ENCODE data around the gene UBXN11. TPM values are rescaled to one million over a fixed set of nuclear protein-coding genes. Genes with fewer than 3 reads are reported as not detected.

Gene UBXN11
- total RNA-seq, 1 donor from 2014 or later, result 36.9 TPM

DNA sequence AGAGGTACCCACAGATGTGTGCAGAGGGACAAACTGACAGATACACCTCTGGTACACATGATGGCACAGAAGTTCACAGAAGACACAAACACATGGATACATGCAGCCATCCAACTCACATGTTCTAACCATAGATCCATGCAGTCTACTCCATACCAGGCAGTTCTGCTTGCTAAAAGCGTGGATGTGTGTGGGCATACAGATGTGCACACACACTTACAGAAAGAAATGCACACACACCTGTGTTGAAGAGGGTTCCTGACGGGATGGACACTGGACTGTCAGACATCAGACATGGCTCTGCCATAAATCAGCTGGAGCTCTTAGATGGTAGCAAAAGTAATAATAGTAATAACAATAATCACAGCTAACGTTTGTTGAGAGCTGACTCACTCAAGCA, 18.1 kb upstream of the UBXN11 start:
- DNase-seq (no peak), ATAC-seq (ENCODE audit: low read depth) (no peak)
- peak overlapping the region; percentile 71 for H3K27ac Mint-ChIP-seq
- TF ChIP-seq, protein P1, sequence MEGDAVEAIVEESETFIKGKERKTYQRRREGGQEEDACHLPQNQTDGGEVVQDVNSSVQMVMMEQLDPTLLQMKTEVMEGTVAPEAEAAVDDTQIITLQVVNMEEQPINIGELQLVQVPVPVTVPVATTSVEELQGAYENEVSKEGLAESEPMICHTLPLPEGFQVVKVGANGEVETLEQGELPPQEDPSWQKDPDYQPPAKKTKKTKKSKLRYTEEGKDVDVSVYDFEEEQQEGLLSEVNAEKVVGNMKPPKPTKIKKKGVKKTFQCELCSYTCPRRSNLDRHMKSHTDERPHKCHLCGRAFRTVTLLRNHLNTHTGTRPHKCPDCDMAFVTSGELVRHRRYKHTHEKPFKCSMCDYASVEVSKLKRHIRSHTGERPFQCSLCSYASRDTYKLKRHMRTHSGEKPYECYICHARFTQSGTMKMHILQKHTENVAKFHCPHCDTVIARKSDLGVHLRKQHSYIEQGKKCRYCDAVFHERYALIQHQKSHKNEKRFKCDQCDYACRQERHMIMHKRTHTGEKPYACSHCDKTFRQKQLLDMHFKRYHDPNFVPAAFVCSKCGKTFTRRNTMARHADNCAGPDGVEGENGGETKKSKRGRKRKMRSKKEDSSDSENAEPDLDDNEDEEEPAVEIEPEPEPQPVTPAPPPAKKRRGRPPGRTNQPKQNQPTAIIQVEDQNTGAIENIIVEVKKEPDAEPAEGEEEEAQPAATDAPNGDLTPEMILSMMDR (IDR thresholded peaks at IDR 0.05), result no peak
- H3K4me3 Mint-ChIP-seq, result no peak overlapping the region
- ChIA-PET POLR2A (interaction anchor here (14.1 kb wide), 1 partner anchor 40 kb away, joined by 1638 read pairs; the partner anchor contains the start of gene SH3BGRL3), CTCF (interaction anchor here (1.0 to 11.7 kb wide), 2 partner anchors 36 to 155 kb away, joined by 4 to 372 read pairs; partner anchors contain the start of gene ZNF593)
- H3K27me3 Mint-ChIP-seq, result no peaks in the 10 kb centered on the region
- intact Hi-C loops (cut with micrococcal nuclease), result loop anchor here (5.0 kb wide), 1 partner anchor 93 kb away; no protein-coding TSS in a partner anchor
- H3K4me1 Mint-ChIP-seq, result peaks cover 41% of the 10 kb centered on the region
- no peaks in the 10 kb centered on the region for H3K9me3 Mint-ChIP-seq
- H3K36me3 Mint-ChIP-seq (ENCODE audit: low read depth), result peaks cover 35% of the 10 kb centered on the region

DNA sequence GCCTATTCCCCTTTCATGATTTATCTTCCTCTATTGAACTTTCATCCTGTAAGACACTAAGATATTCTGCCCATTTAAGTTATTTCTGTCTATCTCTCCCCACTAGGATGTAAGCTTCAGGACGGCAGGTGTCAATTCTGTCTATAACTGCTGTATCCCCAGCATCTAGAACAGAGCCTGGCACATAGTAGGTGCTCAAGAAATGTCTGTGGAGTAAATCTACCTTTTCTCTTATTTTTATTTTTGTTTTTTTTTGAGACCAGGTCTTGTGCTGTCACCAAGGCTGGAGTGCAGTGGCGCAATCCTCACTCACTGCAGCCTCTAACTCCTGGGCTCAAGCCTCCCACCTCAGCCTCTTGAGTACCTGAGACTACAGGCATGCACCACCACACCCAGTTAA, 16.9 kb upstream of the UBXN11 start:
- CTCF ChIA-PET, result interaction anchor here (1.9 to 11.7 kb wide), 5 partner anchors 35 to 428 kb away, joined by 4 to 372 read pairs (median 35); partner anchors contain the start of genes C1orf232, SH3BGRL3 and ZNF593
- ATAC-seq (ENCODE audit: low read depth), result no peak

DNA sequence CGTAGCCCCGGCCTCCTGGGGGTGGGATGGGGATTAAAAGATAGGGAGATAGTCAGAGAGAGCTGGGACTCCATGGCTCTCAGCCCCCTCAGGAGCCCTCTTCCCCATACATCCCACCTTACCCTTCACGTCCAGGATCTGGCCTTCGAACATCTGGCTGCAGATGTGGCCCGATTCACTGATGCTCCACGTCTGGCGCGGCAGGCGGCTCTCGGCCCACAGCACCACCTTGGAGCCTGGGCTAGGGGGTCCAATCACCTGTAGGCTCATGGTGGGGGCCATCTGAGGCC, 15.6 kb upstream of the UBXN11 start:
- no peaks in the 10 kb centered on the region for H3K9me3 Mint-ChIP-seq
- ChIA-PET POLR2A (interaction anchor here (1.0 to 14.1 kb wide), 5 partner anchors 14 to 152 kb away, joined by 4 to 1638 read pairs (median 8); partner anchors contain the start of genes SH3BGRL3, UBXN11 and ZNF593), CTCF (interaction anchor here (0.6 to 11.7 kb wide), 26 partner anchors 12 to 426 kb away, joined by 3 to 372 read pairs (median 4); partner anchors contain the start of genes C1orf232, CEP85, CNKSR1 and SH3BGRL3)
- DNase-seq, result no peak
- H3K27me3 Mint-ChIP-seq, result no peaks in the 10 kb centered on the region
- no peak overlapping the region for H3K27ac Mint-ChIP-seq
- no peak for ATAC-seq (ENCODE audit: low read depth)
- TF ChIP-seq, protein P1 (IDR thresholded peaks at IDR 0.05), result no peak
- peaks cover 64% of the 10 kb centered on the region for H3K4me1 Mint-ChIP-seq
- peaks cover 51% of the 10 kb centered on the region for H3K36me3 Mint-ChIP-seq (ENCODE audit: low read depth)
- no peak overlapping the region for H3K4me3 Mint-ChIP-seq
- intact Hi-C loops (cut with micrococcal nuclease), result loop anchor here (5.0 kb wide), 1 partner anchor 95 kb away; no protein-coding TSS in a partner anchor

More for the DNA sequence above, 16.9 kb upstream of the UBXN11 start:
- POLR2A ChIA-PET, result interaction anchor here (0.7 to 14.1 kb wide), 3 partner anchors 9 to 39 kb away, joined by 3 to 1638 read pairs (median 3); partner anchors contain the start of gene SH3BGRL3
- TF ChIP-seq, protein P1 (IDR thresholded peaks at IDR 0.05), result no peak
- Mint-ChIP-seq H3K4me1 (peaks cover 50% of the 10 kb centered on the region), H3K4me3 (no peak overlapping the region), H3K9me3 (no peaks in the 10 kb centered on the region), H3K27ac (peak overlapping the region; percentile 73), H3K36me3 (ENCODE audit: low read depth) (peaks cover 43% of the 10 kb centered on the region), H3K27me3 (no peaks in the 10 kb centered on the region)
- intact Hi-C loops (cut with micrococcal nuclease), result loop anchor here (5.0 kb wide), 1 partner anchor 94 kb away; no protein-coding TSS in a partner anchor
- no peak for DNase-seq

DNA sequence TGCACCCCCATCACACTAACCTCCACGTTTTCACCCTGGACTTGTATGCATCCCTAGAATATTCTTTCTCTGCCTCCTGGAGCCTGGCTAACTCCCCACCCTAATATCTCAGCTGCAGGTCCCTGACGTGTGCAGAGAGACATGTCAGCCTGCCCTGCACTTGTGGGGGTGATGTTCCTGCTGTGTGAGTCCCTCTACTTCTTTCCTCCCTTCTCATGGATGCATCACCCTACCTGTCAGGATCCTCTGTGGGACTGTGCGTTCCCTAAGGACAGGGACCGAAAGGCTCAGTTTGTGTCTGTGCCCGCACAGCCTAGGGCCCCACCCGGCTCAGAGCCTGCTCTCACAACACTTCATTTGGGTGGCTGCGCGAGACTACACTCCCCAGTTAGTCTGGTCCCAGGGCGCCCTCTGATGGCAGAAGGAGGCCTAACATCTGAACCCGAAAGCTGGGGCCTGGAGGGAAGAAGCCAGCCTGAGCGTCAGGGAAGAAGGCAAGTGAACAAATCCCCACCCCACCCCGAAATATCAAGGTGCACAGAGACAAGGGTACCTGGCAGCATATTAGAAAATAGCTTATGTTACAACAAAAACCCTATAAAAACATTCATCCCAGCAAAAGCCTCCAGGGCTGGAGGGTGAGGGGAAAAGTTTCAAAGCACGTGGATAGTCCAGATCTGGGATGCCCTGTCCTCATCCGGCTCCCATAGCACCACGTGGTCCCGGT, 15.0 kb upstream of the UBXN11 start:
- Mint-ChIP-seq H3K9me3 (no peaks in the 10 kb centered on the region), H3K4me1 (peaks cover 69% of the 10 kb centered on the region), H3K27ac (peak overlapping the region; percentile 98), H3K27me3 (no peaks in the 10 kb centered on the region), H3K36me3 (ENCODE audit: low read depth) (peaks cover 51% of the 10 kb centered on the region), H3K4me3 (peak overlapping the region; percentile 87)
- POLR2A ChIA-PET, result interaction anchor here (0.6 to 14.1 kb wide), 11 partner anchors 14 to 152 kb away, joined by 4 to 1638 read pairs (median 6); partner anchors contain the start of genes CEP85, SH3BGRL3, UBXN11 and ZNF593
- DNase-seq, result peak; percentile 91
- intact Hi-C loops (cut with micrococcal nuclease), result loop anchor here (1.0 to 5.0 kb wide), 8 partner anchors 32 to 216 kb away; partner anchors contain the start of gene ZNF593
- CTCF ChIA-PET, result interaction anchor here (0.6 to 11.7 kb wide), 27 partner anchors 12 to 426 kb away, joined by 3 to 372 read pairs (median 3); partner anchors contain the start of genes C1orf232, CEP85, CNKSR1 and SH3BGRL3
- ATAC-seq (ENCODE audit: low read depth), result peak; percentile 71
- TF ChIP-seq, protein P1 (IDR thresholded peaks at IDR 0.05), result peak; percentile 32

Data from activated B cell treated with CpG ODN at 0.5 μM for 24 hours (primary cell).